GM18870 (cell line): Measurements from ENCODE around the gene LBX1.
"Not testable (repeated sequence)": the region's sequence is repeated elsewhere in the genome, so short reads cannot be mapped to it uniquely, and the experiment has no call there.

Experiments used
- ATAC-seq: cut with Tn5 transposase; IDR thresholded peaks from one replicate; pipeline ENCODE4 v1.9.1; 2021; ENCODE audit warnings: moderate library complexity; ENCODE audit not compliant: unreplicated experiment

Gene LBX1

DNA sequence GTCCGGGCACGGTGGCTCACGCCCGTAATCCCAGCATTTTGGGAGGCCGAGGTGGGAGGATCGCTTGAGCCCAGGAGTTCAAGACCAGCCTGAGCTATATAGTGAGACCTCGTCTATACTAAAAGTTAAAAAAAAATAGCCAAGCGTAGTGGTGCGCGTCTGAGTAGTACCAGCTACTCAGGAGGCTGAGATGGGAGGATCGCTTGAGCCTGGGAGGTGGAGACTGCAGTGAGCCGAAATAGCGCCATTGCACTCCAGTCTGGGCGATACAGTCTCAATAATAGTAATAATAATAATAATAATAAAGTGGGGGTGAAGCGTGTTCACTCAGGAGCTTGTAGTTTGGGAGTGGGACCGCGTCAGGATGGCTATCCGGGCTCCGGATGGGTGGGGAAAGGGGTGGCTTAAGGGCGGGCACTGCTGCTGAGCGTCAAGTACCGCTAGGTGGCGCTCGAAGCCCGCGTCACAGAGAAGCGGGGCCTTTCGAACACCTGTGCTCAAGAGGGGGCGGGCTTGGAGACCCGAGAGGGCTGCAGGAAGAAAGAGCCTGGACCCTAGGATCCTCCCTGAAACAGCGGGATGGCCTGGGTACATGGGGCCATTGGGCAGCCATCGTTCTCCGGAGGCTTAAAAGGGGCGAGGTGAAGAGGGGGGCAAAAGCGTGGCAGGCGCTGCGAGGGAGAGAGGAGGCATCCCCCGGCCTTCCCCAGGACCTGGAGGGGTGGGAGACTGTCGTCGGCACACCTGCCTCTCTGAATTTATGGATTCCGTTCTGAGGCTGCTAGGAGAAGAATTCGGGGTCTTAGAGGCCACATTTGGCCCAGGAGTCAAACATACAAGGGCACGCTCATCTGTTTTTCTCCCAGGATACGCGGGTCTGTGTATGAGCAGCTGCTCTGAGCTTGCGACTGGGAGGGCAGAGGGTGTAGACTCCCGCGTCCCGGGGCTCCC is 14.5 kb downstream of the LBX1 start:
- no peak for ATAC-seq

- no peak for ATAC-seq
Observed at GRCh38 chr10:101208543-101208942, 20.7 kb downstream of the LBX1 start.

- no peak for ATAC-seq
Observed at GRCh38 chr10:101207026-101207425, 22.2 kb downstream of the LBX1 start.

DNA sequence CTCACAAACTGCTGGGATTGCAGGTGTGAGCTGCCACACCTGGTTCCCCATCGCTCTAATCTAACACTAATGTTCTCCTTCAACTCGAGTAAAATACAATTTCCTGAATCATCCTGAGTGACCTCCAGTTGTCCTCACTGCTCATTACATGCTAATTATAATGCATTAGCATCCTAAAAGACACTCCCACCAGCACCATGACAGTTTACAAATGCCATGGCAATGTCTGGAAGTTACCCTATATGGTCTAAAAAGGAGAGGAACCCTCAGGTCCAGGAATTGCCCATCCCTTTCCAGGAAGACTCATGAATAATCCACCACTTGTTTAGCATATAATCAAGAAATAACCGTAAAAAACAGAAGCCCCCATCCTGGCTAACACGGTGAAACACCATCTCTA is 26.6 kb downstream of the LBX1 start:
- not testable (repeated sequence) for ATAC-seq

DNA sequence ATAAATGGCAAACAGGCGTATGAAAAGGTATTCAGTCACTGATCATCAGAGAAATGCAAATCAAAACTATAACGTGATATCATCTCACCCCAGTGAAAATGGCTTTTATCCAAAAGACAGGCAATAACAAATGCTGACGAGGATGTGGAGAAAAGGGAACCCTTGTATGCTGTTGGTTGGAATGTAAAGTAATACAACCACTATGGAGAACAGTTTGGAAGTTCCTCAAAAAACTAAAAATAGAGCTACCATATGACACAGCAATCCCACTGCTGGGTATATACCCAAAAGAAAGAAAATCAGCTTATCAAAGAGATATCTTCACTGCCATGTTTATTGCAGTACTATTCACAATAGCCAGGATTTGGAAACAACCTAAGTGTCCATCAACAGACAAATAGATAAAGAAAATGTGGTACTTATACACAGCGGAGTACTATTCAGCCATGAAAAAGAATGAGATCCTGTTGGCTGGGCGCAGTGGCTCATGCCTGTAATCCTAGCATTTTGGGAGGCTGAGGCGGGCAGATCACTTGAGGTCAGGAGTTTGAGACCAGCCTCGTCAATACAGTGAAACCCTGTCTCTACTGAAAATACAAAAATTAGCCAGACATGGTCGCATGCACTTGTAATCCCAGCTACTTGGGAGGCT is 30.8 kb downstream of the LBX1 start:
- ATAC-seq, result not testable (repeated sequence)

DNA sequence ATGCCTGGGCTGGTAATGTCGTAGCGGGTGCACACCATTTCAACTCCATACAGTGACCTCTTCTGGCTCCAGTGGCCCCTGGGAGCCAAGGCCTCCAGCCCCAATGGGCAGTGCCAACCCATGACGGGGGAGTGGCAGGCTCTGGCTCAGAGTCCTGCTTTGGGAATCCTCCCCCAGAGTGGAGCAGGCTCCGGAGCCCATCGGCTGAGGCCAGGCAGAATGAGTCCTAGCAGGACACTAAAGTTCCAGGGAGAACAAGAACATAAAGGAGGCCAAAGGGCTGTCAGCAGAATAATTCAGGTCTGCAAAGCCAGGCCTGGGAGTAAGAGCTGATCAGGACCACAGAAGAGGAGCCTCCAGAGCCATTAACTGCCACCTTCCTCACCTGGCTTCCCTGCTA is 33.3 kb downstream of the LBX1 start:
- no peak for ATAC-seq

GRCh38 chr10:101189461-101190401 is 39.5 kb downstream of the LBX1 start:
- ATAC-seq, result no peak

- no peak for ATAC-seq
Observed at GRCh38 chr10:101188942-101189341, 40.3 kb downstream of the LBX1 start.

- ATAC-seq, result no peak
Observed at GRCh38 chr10:101183458-101184183, 45.6 kb downstream of the LBX1 start.

DNA sequence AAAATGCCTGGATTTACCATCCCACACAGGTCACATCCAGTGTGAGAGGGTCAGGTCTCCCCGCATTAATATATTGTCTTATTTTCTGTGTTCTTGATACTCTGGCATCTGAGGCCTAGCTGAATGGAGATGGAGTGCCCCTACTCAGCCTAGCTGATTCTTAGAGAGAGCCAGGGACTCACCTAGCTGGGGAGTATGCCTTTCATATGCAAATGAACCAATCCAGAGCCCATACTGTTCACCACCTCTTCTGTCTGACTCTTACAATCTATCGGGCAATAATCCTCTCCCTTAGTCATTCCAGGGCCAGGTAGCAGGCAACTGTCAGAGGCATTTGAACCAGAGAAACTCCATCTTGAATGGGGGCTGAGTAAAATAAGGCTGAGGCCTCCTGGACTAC is 46.3 kb downstream of the LBX1 start:
- no peak for ATAC-seq
